ENCODE measurements around the gene TMA7.
A peak's percentile ranks its signal among the peaks of the same experiment; 100 is the strongest.
"Not testable (repeated sequence)": the region's sequence is repeated elsewhere in the genome, so short reads cannot be mapped to it uniquely, and the experiment has no call there.

The TMA7 gene

GRCh38 chr3:48439820-48440589 is at the start of gene TMA7, which contains the start of gene CCDC51:
Gene TMA7 (plus strand): TSS chr3:48440257. CDS start chr3:48440297, 40 bp downstream.
Gene CCDC51 (minus strand): TSS chr3:48440119. CDS start chr3:48435128, 4,991 bp downstream.
- DNase-seq, result peak; percentile 93

- DNase-seq, result no peak
These were observed 45.7 kb upstream of the TMA7 start for GRCh38 chr3:48394391-48394790.

GRCh38 chr3:48395714-48396113 is 44.3 kb upstream of the TMA7 start:
- DNase-seq, result no peak

- no peak for DNase-seq
These were observed 42.0 kb upstream of the TMA7 start for GRCh38 chr3:48397767-48398681.

- no peak for DNase-seq
These were observed 41.2 kb upstream of the TMA7 start for GRCh38 chr3:48398701-48399386.

- DNase-seq, result no peak
These were observed 40.5 kb upstream of the TMA7 start for GRCh38 chr3:48399387-48400172.

GRCh38 chr3:48400824-48401433 is 39.1 kb upstream of the TMA7 start:
- peak; percentile 14 for DNase-seq

- not testable (repeated sequence) for DNase-seq
These were observed 38.6 kb upstream of the TMA7 start for GRCh38 chr3:48401434-48401901.

- no peak for DNase-seq
These were observed 37.8 kb upstream of the TMA7 start for GRCh38 chr3:48402281-48402732.

GRCh38 chr3:48402907-48403306 is 37.1 kb upstream of the TMA7 start:
- DNase-seq, result no peak

GRCh38 chr3:48403533-48404439 is 36.3 kb upstream of the TMA7 start:
- no peak for DNase-seq

- DNase-seq, result no peak
These were observed 35.4 kb upstream of the TMA7 start for GRCh38 chr3:48404440-48405342.

GRCh38 chr3:48405343-48405881 is 34.6 kb upstream of the TMA7 start:
- DNase-seq, result no peak

- no peak for DNase-seq
These were observed 34.1 kb upstream of the TMA7 start for GRCh38 chr3:48405971-48406370.

GRCh38 chr3:48406443-48407431 is 33.3 kb upstream of the TMA7 start:
- DNase-seq, result no peak

- DNase-seq, result no peak
These were observed 32.4 kb upstream of the TMA7 start for GRCh38 chr3:48407542-48408099.

GRCh38 chr3:48408823-48409281 is 31.2 kb upstream of the TMA7 start:
- DNase-seq, result no peak

All from GDM1 (cell line).